ENCODE results near the gene LCN2.

DNA sequence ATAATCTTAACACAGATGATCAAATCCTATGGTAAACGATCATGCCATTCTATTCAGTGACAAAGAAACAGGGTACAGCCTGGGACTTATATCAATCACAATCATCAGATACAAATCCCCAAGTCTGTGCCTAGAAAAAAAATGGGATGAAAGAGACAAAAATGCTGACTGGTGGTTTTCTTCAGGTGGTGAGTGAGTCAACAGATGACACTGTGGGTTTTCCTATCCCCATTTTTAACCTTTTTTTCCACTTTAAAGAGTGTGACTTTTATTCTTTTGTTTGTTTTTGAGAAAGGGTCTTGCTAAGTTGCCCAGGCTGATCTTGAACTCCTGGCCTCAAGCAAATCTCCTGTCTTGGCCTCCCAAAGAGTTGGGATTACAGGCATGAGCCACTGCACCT lies 39.0 kb downstream of the LCN2 start:
- TF ChIP-seq, protein P1, sequence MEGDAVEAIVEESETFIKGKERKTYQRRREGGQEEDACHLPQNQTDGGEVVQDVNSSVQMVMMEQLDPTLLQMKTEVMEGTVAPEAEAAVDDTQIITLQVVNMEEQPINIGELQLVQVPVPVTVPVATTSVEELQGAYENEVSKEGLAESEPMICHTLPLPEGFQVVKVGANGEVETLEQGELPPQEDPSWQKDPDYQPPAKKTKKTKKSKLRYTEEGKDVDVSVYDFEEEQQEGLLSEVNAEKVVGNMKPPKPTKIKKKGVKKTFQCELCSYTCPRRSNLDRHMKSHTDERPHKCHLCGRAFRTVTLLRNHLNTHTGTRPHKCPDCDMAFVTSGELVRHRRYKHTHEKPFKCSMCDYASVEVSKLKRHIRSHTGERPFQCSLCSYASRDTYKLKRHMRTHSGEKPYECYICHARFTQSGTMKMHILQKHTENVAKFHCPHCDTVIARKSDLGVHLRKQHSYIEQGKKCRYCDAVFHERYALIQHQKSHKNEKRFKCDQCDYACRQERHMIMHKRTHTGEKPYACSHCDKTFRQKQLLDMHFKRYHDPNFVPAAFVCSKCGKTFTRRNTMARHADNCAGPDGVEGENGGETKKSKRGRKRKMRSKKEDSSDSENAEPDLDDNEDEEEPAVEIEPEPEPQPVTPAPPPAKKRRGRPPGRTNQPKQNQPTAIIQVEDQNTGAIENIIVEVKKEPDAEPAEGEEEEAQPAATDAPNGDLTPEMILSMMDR (IDR thresholded peaks at IDR 0.05), result no peak
- no peak for TF ChIP-seq POLR2AphosphoS5 (IDR thresholded peaks at IDR 0.05)
- no peak for TF ChIP-seq POLR2A (IDR thresholded peaks at IDR 0.05)
